ENCODE data around the gene PANK4. TPM values are rescaled to one million over a fixed set of nuclear protein-coding genes. Genes with fewer than 3 reads are reported as not detected.
"Not testable (repeated sequence)": the region's sequence is repeated elsewhere in the genome, so short reads cannot be mapped to it uniquely, and the experiment has no call there.

The PANK4 gene
- total RNA-seq, 4 donors from 2014 or later = 43.4 to 82.5 (median 70.5) TPM

- H3K4me1 ChIP-seq = peaks cover 0 to 42% (median 30%) of the 10 kb centered on the region in 4 donors
- TF ChIP-seq POLR2A (IDR thresholded peaks at IDR 0.05) (no peak), CTCF (IDR thresholded peaks at IDR 0.05) (no peak)
Measured at GRCh38 chr1:2552189-2552588, 25.8 kb upstream of the PANK4 start.

GRCh38 chr1:2551544-2551943 lies 25.1 kb upstream of the PANK4 start:
- DNase-seq, H3K4me3 ChIP-seq, H3K9me3 ChIP-seq, H3K36me3 ChIP-seq, H3K27me3 ChIP-seq, H3K27ac ChIP-seq: not testable (repeated sequence)
- peaks cover 0 to 43% (median 31%) of the 10 kb centered on the region in 4 donors for H3K4me1 ChIP-seq

More at GRCh38 chr1:2552189-2552588, 25.8 kb upstream of the PANK4 start:
- DNase-seq = no peak
- Histone ChIP-seq H3K4me3 (no peak overlapping the region), H3K27me3 (no peaks in the 10 kb centered on the region), H3K36me3 (peaks cover 0 to 5% (median 0%) of the 10 kb centered on the region in 3 donors), H3K9me3 (no peaks in the 10 kb centered on the region), H3K27ac (no peak overlapping the region)

- Histone ChIP-seq H3K4me1 (peaks cover 0 to 50% (median 30%) of the 10 kb centered on the region in 4 donors), H3K27ac (peak overlapping the region in 2 of 4 donors; percentile 43 to 99)
- H3K4me3 ChIP-seq, H3K9me3 ChIP-seq, DNase-seq, H3K36me3 ChIP-seq, H3K27me3 ChIP-seq: not testable (repeated sequence)
Measured at GRCh38 chr1:2550309-2550861, 24.0 kb upstream of the PANK4 start.

- not testable (repeated sequence) for DNase-seq, H3K27me3 ChIP-seq, H3K36me3 ChIP-seq, H3K9me3 ChIP-seq
- Histone ChIP-seq H3K4me3 (peak overlapping the region in 3 of 4 donors; percentile 22 to 65 (median 59)), H3K27ac (peak overlapping the region; percentile 94 to 99 (median 97)), H3K4me1 (peaks cover 0 to 50% (median 24%) of the 10 kb centered on the region in 4 donors)
Measured at GRCh38 chr1:2549367-2550029, 23.1 kb upstream of the PANK4 start.

GRCh38 chr1:2548068-2548589 lies 21.7 kb upstream of the PANK4 start:
- H3K27ac ChIP-seq = peak overlapping the region; percentile 94 to 99 (median 97)
- H3K4me1 ChIP-seq = peaks cover 0 to 57% (median 24%) of the 10 kb centered on the region in 4 donors
- TF ChIP-seq POLR2A (IDR thresholded peaks at IDR 0.05) (peak in 1 of 2 donors; percentile 48), CTCF (IDR thresholded peaks at IDR 0.05) (peak; percentile 94 to 98 (median 96))
- H3K9me3 ChIP-seq = no peaks in the 10 kb centered on the region
- DNase-seq = peak; percentile 88 to 96 (median 93)
- H3K27me3 ChIP-seq = no peaks in the 10 kb centered on the region
- H3K4me3 ChIP-seq = peak overlapping the region; percentile 59 to 85 (median 62)
- peaks cover 0 to 5% (median 0%) of the 10 kb centered on the region in 3 donors for H3K36me3 ChIP-seq

- H3K4me3 ChIP-seq = peak overlapping the region; percentile 59 to 85 (median 62)
- peak; percentile 67 to 80 (median 70) for DNase-seq
- peaks cover 0 to 61% (median 24%) of the 10 kb centered on the region in 4 donors for H3K4me1 ChIP-seq
Measured at GRCh38 chr1:2547210-2548067, 21.0 kb upstream of the PANK4 start.

More at GRCh38 chr1:2547210-2548067, 21.0 kb upstream of the PANK4 start:
- TF ChIP-seq CTCF (IDR thresholded peaks at IDR 0.05) (no peak), POLR2A (IDR thresholded peaks at IDR 0.05) (no peak)
- H3K36me3 ChIP-seq = peaks cover 0 to 5% (median 0%) of the 10 kb centered on the region in 3 donors
- peak overlapping the region; percentile 94 to 99 (median 97) for H3K27ac ChIP-seq
- H3K9me3 ChIP-seq = no peaks in the 10 kb centered on the region
- no peaks in the 10 kb centered on the region for H3K27me3 ChIP-seq

All from Peyer's patch (tissue), 4 donors.